Activated CD8-positive, alpha-beta memory T cell treated with anti-CD3 and anti-CD28 coated beads for 36 hours (primary cell): ENCODE measurements around the gene TC2N. TPM values are rescaled to one million over a fixed set of nuclear protein-coding genes. Genes with fewer than 3 reads are reported as not detected.

Source experiments
- CTCF ChIA-PET: fragments of 350-600 bp; sonication (Branson Sonifier 250); formaldehyde crosslinking; loops from one replicate; lab custom pipeline; 2021; ENCODE audit warnings: antibody characterized with exemption; lab: Charles Lee
- POLR2A ChIA-PET: fragments of 350-600 bp; sonication (Branson Sonifier 250); formaldehyde crosslinking; loops from one replicate; lab custom pipeline; 2021; ENCODE audit warnings: antibody characterized with exemption; lab: Charles Lee
- total RNA-seq, 2 experiments: library from RNA; stranded (reverse); gene quantifications; one replicate each; pipeline ENCODE4 v1.2.3, GENCODE V29; 2021

The TC2N gene
- total RNA-seq, 2 experiments from 2014 or later = 14.6 to 18.5 TPM

DNA sequence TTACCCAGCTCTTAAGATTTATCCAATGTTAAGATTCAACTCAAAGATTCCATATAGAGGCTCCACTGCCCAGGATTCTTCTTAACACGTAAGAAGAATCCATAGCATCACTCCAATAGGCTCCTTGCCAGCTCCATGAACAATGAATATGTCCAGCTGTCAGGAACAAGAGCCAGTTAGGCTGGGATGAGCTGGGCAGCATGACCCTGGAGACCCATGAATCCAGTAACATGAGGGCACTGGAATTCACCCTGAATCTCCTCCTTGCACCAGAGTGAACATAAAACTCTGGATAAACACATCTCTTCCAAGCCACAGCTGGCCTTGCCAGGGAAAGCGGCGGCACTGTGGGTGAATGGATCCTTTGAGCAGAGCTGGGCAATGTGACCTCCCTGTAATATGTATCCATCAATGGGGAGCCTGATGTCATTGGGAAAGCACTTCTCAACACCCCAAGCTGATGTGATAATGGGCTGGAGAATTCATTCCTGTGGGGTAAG lies 24.4 kb upstream of the TC2N start:
- CTCF ChIA-PET = interaction anchor here (0.6 kb wide), 1 partner anchor 216 kb away, joined by 4 read pairs; no protein-coding TSS in a partner anchor
- POLR2A ChIA-PET = no interaction called here

DNA sequence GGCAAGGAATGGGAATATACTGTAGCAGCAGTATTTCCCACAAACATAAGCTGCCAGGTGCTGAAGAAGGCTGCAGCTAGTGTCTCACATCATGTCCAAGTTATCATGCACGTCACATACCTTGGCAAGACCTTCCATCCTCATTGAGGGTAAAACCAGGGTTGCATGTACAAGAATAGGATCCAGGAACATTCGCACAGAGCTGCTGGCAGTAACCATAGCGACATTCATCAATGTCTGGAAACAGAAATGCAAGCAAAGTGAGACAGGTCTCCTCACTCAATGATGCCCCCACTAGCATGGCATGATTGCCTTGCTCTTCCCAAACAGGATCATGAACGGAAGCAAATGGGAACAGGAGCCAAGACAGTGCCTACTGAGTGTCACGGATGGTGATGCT lies 23.8 kb upstream of the TC2N start:
- CTCF ChIA-PET = interaction anchor here (1.4 kb wide), 1 partner anchor 11 kb away, joined by 3 read pairs; no protein-coding TSS in a partner anchor
- POLR2A ChIA-PET = no interaction called here

DNA sequence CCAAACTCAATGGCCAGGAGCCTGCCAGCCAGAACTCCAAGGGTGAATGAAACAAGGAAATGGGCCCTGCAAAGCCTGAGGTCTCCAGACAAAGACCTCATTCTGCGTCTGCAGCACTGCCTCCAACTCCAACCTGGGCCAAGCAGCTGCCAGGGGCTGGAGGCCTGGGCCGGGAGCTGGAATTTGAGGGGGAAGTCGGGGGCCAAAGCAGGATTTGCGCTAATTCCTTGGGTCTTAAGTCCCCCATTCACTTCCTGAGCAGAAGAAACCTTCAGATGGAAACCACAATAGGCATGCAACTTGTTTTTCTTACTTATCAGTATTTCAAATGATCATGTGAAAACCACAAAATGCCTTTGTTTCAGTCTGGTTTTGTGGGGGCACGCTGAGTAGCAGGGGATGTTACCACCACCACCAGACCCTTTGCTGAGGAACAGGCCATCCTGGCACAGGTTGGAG lies 23.0 kb upstream of the TC2N start:
- POLR2A ChIA-PET = no interaction called here
- CTCF ChIA-PET = interaction anchor here (1.0 to 1.4 kb wide), 2 partner anchors 10 to 23 kb away, joined by 3 read pairs; partner anchors contain the start of gene TC2N

DNA sequence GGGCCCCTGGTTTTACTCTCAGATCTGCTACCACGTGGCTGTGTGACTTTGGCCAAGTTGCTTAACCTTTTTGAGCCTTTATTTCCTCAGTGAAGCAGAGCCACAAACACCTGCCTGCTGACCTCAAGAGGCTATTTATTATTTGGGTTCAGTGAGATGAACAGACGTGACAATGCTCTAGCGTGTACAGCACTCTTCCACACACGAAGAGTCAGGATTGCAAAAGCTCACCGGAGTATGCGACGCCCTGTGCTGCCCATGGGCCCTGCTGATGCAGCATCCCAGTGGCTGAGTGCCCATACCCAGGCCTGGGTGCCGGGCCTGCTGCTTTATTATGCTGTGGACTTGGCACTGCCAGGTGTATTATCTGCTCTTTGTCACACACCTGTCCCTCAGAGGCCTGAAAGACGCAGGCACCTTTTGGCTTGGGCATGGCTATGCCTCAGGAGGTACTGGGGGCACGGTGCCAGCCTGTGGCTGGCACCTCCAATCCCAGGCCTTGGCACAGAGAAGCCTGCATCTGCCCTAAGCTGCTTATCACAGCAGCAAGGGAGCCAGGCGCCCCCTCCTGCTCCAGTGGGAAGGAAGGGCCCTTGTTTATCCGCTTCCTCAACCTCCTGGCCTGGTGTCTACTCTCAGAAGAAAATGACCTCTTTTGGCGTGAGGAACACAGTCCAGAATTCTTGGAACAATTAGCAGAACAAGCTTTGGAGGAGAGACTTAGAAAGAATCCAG lies 22.3 kb upstream of the TC2N start:
- CTCF ChIA-PET = interaction anchor here (1.0 to 1.4 kb wide), 2 partner anchors 9 to 22 kb away, joined by 3 read pairs; partner anchors contain the start of gene TC2N
- POLR2A ChIA-PET = no interaction called here

DNA sequence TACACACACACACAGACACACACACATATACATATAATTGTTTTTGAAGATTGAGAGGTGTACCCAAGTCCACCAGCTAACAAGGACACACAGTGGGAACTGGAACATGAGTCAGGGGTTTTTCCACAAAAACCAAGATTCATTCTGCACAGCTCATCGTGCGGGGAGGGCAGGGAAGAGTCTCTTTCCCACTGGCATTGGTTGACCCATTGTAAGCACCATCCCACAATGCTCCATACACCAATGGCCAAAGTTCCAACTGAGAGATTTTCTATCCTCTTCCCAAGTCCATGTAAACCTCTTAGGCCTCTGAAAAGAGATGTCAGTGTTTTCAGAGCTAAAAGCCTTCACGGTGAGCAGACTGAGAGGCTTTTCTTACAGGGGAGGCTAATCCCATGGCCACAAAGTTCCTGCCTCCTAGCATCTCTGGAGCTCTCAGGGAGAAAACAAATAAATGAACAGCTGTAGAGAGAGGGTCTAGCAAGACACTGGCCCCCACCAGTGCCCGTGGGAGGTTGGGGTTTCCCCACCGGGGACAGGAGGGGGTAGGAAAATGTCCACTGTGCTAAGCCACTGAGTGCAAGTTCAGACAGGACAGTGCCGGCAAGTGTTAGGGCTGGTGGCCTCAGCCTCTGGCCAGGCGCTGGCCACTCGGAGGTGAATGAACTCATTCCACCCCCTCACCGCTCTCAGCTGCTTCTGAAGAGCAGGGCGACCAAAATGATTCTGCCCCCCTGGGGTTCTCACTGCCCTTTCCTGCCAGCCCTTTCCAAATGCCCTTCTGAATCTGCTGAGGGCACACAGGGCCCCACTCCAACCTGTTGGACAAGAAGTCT lies 21.5 kb upstream of the TC2N start:
- ChIA-PET CTCF (interaction anchor here (0.8 kb wide), 1 partner anchor 33 kb away, joined by 3 read pairs; no protein-coding TSS in a partner anchor), POLR2A (no interaction called here)

DNA sequence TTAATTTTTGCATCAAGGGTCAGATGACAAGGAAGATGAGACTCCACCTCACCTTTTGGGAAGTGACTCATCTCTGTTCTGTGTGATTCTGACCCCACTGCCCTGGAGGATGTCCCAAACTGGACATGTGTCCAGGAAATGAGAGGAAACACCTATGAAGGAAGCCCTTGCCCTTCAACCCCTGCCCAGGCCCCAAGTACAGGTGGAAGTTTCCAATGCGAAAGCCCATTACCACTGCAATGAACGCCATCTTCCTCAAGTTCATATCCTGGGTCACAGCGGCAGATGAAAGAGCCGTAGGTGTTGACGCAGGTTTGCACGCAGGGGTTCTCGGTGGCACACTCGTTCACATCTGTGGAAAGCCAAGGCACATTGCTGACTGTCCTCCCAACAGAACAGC lies 19.6 kb upstream of the TC2N start:
- CTCF ChIA-PET = no interaction called here
- POLR2A ChIA-PET = no interaction called here

DNA sequence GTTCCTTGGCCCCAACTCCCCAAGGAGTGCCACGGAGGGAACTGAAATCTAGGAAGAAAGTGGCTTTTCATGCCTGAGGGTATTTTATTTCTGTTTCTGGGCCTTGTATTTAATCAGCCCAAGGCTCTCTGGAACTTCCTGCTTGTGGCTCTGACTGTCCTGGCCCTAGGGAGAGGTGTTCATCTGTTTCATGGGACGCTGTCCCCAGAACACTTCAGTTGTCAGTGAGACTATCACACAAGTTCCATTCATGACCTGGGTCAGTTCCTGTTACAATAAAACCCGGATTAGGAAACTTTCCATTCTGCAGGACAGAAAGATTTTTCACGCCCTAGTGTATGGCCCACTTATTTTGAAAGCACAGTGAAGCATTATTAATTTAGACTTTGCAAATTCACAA lies 18.5 kb upstream of the TC2N start:
- ChIA-PET POLR2A (no interaction called here), CTCF (no interaction called here)

DNA sequence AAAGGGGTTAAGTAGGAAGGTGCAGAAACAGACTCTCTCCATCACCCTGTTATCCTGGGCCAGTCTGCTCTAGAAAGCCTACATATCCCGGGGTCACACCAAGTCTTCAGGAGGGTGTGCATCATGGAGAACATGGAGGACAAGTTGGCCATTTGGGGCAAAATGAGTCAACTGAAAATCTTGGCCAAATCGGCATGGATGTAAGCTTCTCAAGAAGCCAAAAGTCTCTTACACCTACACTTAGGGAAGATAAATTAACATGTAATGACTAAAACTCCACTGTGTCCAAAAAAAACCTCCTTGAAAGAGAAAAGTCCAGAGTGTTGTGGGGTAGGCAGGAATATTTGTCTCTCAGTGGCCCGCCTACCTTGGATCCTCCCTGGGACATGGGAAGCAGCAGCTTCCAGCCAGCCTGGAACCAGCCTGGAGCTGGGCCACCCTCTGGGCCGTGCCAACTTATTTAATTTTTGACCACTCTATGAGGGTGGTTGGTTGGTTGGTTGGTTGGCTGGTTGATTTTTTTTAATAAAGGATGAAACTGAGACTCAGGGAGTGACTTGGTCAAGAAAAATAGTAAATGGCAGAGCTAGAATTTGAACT lies 17.9 kb upstream of the TC2N start:
- CTCF ChIA-PET = interaction anchor here (0.6 kb wide), 1 partner anchor 1045 kb away, joined by 3 read pairs; no protein-coding TSS in a partner anchor
- POLR2A ChIA-PET = no interaction called here

DNA sequence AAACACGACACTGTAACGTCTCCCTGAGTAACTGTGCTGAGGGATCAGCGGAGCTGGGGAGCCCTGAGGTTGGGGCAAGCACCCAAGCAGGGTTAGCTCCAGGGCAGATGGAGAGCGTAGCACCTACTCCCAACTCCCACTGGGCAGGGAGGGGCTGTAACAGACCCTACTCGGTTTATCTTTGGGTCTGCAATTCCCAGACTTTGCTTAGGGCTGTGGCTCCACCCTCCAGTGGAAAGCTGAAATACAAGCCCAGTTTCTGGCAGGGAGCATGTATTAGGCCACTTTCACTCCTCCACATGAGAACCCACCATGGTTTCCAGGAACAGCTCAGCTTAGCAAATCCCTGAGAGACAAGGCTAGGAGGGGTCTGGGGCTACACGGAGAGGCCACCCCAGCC lies 17.3 kb upstream of the TC2N start:
- ChIA-PET CTCF (interaction anchor here (0.6 kb wide), 1 partner anchor 1045 kb away, joined by 3 read pairs; no protein-coding TSS in a partner anchor), POLR2A (interaction anchor here (0.6 kb wide), 1 partner anchor 19 kb away, joined by 6 read pairs; no protein-coding TSS in a partner anchor)

DNA sequence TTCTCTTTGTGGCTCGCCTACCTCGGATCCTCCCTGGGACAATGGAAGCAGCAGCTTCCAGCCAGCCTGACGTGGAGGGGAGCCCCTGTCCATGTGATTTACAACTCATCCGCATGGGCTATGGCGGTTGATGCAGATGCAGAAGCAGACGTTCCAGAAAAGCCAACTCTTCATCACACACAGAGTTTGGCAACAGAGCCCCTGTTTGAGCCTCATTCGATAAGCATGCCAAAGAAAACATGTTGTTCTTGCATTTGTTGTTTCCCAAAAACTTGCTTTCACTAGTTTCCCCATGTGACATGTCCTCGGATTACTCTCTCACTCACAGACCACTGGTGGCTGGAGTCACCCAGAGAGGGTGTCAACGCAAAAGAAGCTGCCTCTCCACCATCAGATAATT lies 16.4 kb upstream of the TC2N start:
- CTCF ChIA-PET = no interaction called here
- POLR2A ChIA-PET = no interaction called here

DNA sequence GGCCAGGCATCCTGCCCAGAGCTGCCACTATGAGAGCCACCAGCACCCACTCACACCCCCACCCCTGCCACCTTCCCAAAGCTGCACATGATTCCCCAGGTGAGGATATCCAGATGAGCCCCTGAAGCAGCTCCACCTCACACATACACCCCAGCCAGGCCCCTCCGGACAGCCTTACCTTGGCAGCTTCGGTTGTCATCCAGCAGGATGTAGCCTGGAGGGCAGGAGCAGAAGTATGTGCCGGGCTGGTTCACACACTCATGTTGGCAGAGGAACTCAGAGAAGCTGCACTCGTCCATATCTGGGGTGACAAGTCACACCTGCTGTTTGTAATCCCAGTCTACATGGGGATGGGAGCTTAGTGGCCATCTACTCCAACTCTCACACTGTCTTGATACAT lies 15.4 kb upstream of the TC2N start:
- ChIA-PET CTCF (no interaction called here), POLR2A (no interaction called here)

DNA sequence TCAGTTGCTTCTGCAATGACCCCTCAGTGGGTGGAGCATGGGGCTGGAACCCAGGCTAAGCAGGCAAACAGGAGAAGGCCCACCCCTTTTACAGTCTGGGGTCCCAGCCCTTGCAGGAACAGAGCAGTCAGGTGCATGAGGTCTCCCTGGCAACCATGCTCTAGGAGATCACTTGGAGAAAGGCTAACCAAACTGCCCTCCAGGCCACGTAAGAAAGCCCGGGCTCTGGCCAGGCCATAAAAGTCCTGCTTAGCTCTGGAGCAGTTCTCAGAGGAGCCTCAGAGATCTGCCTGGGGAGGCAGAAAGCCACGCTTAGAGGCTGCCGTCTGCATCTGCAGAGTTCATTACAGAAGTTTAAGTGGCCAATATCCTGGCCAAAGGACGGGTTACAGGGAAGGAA lies 15.0 kb upstream of the TC2N start:
- ChIA-PET POLR2A (no interaction called here), CTCF (no interaction called here)

DNA sequence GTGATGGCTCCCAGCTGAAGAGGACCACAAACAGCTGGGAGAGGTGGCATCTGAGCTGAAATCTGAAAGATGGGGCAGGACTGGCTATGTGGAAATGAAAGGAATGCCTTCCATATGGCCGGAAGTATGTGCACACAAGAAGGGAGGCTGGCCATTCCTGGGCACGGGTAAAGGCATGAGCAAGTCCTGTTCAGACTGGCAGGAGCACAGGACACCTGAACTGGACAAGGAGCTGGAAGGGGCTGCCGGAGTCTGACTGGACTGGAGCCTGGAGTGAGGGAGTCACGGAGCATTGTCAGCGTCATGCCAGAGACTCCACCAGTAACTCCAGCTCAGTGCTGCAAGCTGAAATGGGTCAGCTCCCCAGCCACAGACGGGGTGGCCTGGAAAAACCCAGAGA lies 11.9 kb upstream of the TC2N start:
- POLR2A ChIA-PET = no interaction called here

DNA sequence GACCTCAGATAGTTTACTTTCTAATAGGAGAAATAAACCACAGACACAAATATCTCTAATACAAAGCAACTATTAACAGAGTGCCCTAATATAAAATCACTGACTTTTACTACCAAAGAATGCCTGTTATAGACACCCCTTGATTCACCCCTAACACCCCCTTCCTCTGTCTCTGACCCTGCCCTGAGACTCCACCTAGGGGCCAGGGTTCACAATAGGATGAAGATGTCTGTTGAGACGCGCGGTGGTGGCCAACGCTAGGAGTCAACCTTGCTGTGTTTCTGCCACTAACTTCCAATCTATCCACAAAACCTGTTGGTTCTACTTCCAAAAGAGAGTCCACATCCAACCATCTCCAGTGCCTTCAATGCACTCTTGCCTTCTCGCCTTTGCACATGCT lies 10.9 kb upstream of the TC2N start:
- POLR2A ChIA-PET = no interaction called here
- CTCF ChIA-PET = interaction anchor here (0.6 kb wide), 1 partner anchor 117 kb away, joined by 3 read pairs; no protein-coding TSS in a partner anchor

More for the DNA sequence above, 11.9 kb upstream of the TC2N start:
- CTCF ChIA-PET = no interaction called here

DNA sequence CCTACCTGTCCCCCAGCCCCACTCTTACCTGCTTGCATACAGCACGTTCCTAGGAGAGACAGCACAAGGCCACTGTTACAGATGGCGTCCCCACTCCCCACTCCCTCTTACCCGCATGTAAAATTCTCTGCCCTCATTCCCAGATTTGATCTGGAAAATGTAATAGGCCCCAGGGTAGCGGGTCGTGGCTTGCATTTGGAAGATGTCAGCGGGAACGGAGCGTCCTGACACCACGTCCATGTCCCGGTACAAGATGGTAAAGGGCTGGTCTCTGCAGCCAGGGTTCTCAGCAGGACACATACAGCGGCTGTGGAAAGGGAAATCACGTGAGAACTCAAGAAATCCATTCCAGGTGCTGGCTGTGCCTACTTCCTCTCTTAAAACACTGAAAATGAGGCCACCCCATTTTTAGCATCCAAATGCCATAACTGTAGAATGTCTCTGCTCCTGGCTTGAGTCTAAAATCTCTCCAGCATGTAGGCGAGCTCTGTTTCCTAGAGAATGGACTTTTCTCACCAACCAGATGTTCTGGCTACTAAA lies 10.1 kb upstream of the TC2N start:
- ChIA-PET POLR2A (no interaction called here), CTCF (no interaction called here)

DNA sequence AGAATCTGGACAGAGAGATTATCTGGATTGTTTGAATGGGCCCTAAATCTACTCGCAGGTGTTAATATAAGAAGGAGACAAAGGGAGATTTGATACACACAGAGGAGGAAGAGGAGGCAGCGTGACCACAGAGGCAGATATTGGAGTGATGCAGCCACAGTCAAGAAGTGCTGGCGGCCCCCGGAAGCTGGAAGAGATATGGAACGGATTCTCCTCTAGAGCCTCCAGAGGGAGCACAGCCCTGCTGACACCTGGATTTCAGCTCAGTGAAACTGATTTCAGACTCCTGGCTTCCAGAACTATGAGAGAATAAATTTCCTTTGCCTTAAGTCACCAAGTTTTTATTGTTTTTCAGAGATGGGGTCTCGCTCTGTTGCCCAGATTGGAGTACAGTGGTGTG lies 9.2 kb upstream of the TC2N start:
- ChIA-PET CTCF (interaction anchor here (0.6 kb wide), 1 partner anchor 200 kb away, joined by 3 read pairs; no protein-coding TSS in a partner anchor), POLR2A (no interaction called here)

DNA sequence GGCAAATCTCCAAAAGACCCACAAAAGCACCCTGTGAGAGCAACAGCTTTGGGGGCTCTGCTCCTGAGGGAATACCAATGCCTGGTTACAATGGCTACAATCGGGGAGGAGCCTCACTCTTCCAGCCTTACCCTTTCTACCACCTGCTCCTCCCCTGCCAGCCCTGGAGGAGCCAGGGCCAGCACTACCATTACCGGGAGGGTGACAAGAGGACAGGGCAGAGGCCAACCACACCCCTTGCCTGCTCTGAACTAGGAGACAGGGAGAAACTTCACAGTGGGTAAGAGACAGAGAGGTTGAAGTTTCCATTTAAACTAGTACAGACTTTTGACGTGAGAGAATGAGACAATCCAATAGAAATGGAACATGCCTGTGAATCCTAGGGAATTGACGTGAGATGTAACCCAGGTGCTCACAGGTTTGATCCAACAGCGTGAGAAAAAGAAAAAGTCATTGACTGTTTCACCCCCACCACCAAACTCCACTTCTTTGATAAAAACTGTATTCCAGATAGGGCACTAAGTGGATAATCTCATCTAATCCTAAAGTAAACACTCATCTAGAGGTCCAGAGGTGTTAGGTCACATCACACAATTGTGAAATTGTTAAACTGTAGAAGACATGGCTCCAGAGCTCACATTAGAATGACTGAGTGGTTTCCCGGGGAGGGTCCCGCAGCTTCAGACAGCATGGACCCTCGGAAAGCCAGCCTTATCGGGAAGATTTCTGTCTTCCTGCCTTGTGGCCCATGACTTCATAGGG lies 8.4 kb upstream of the TC2N start:
- ChIA-PET POLR2A (no interaction called here), CTCF (interaction anchor here (1.4 kb wide), 1 partner anchor 35 kb away, joined by 3 read pairs; no protein-coding TSS in a partner anchor)
